ENCODE results near the gene PPP1R9A.

Gene PPP1R9A

GRCh38 chr7:95052566-95053094 is 145.2 kb downstream of the PPP1R9A start:
- H3K27ac ChIP-seq = no peak overlapping the region
- TF ChIP-seq ZFX (IDR thresholded peaks at IDR 0.05; ENCODE audit: borderline replicate concordance) (no peak), CTCF (IDR thresholded peaks at IDR 0.05) (no peak)

GRCh38 chr7:95054386-95054785 is 147.0 kb downstream of the PPP1R9A start:
- TF ChIP-seq CTCF (IDR thresholded peaks at IDR 0.05) = no peak
- TF ChIP-seq ZFX (IDR thresholded peaks at IDR 0.05; ENCODE audit: borderline replicate concordance) = no peak
- H3K27ac ChIP-seq = no peak overlapping the region

- H3K27ac ChIP-seq = no peak overlapping the region
- TF ChIP-seq ZFX (IDR thresholded peaks at IDR 0.05; ENCODE audit: borderline replicate concordance) (no peak), CTCF (IDR thresholded peaks at IDR 0.05) (no peak)
Observed at GRCh38 chr7:95055295-95055694, 147.9 kb downstream of the PPP1R9A start.

GRCh38 chr7:95056107-95056739 is 148.8 kb downstream of the PPP1R9A start:
- no peak for TF ChIP-seq CTCF (IDR thresholded peaks at IDR 0.05)
- TF ChIP-seq ZFX (IDR thresholded peaks at IDR 0.05; ENCODE audit: borderline replicate concordance) = no peak
- H3K27ac ChIP-seq = no peak overlapping the region

- H3K27ac ChIP-seq = no peak overlapping the region
- TF ChIP-seq ZFX (IDR thresholded peaks at IDR 0.05; ENCODE audit: borderline replicate concordance) = no peak
- no peak for TF ChIP-seq CTCF (IDR thresholded peaks at IDR 0.05)
Observed at GRCh38 chr7:95056901-95057300, 149.5 kb downstream of the PPP1R9A start.

GRCh38 chr7:95059842-95060313 is 152.5 kb downstream of the PPP1R9A start:
- TF ChIP-seq ZFX (IDR thresholded peaks at IDR 0.05; ENCODE audit: borderline replicate concordance) = no peak
- no peak for TF ChIP-seq CTCF (IDR thresholded peaks at IDR 0.05)

GRCh38 chr7:95062901-95063300 is 155.5 kb downstream of the PPP1R9A start:
- TF ChIP-seq ZFX (IDR thresholded peaks at IDR 0.05; ENCODE audit: borderline replicate concordance) = no peak
- no peak for TF ChIP-seq CTCF (IDR thresholded peaks at IDR 0.05)
- H3K27ac ChIP-seq = no peak overlapping the region

More at GRCh38 chr7:95059842-95060313, 152.5 kb downstream of the PPP1R9A start:
- H3K27ac ChIP-seq = no peak overlapping the region
